BLaER1 (cell line): ENCODE measurements around the gene KNSTRN.

ENCODE experiments used
- H3K27ac ChIP-seq: shearing (Covaris generic); formaldehyde crosslinking; 2 replicates; pipeline ENCODE4 v1.8.1; 2022
- H3K27me3 ChIP-seq: shearing (Covaris generic); formaldehyde crosslinking; 2 replicates; pipeline ENCODE4 v1.8.1; 2022
- H3K36me3 ChIP-seq: shearing (Covaris generic); formaldehyde crosslinking; 2 replicates; pipeline ENCODE4 v1.8.1; 2022
- H3K4me1 ChIP-seq: shearing (Covaris generic); formaldehyde crosslinking; 2 replicates; pipeline ENCODE4 v1.8.1; 2022
- H3K4me2 ChIP-seq: shearing (Covaris generic); formaldehyde crosslinking; 2 replicates; pipeline ENCODE4 v1.8.1; 2022
- H3K4me3 ChIP-seq: shearing (Covaris generic); formaldehyde crosslinking; 2 replicates; pipeline ENCODE4 v1.8.1; 2022
- H3K9ac ChIP-seq: shearing (Covaris generic); formaldehyde crosslinking; 2 replicates; pipeline ENCODE4 v1.8.1; 2022
- H3K9me3 ChIP-seq: shearing (Covaris generic); formaldehyde crosslinking; 2 replicates; pipeline ENCODE4 v1.8.1; 2022
- H4K20me1 ChIP-seq: shearing (Covaris generic); formaldehyde crosslinking; 2 replicates; pipeline ENCODE4 v1.8.1; 2022
- Cebpa-rat ChIP-seq: shearing (Covaris generic); IDR thresholded peaks from 2 replicates; pipeline ENCODE4 v1.8.1; 2022

KNSTRN gene

GRCh38 chr15:40354408-40355171 lies 27.9 kb upstream of the KNSTRN start:
- no peak overlapping the region for H3K27ac ChIP-seq
- no peaks in the 10 kb centered on the region for H3K9me3 ChIP-seq
- no peaks in the 10 kb centered on the region for H3K27me3 ChIP-seq
- H3K9ac ChIP-seq = no peak overlapping the region
- TF ChIP-seq Cebpa-rat = no peak
- H3K36me3 ChIP-seq = no peaks in the 10 kb centered on the region
- peaks cover 33% of the 10 kb centered on the region for H4K20me1 ChIP-seq
- H3K4me2 ChIP-seq = peak overlapping the region; percentile 17; the same call in 1 of the 2 replicates
- H3K4me1 ChIP-seq = peaks cover 39% of the 10 kb centered on the region
- no peak overlapping the region for H3K4me3 ChIP-seq

GRCh38 chr15:40355976-40356585 lies 26.4 kb upstream of the KNSTRN start:
- Histone ChIP-seq H3K9ac (no peak overlapping the region), H3K27me3 (no peaks in the 10 kb centered on the region), H3K9me3 (no peaks in the 10 kb centered on the region), H4K20me1 (peaks cover 48% of the 10 kb centered on the region), H3K36me3 (no peaks in the 10 kb centered on the region), H3K4me3 (no peak overlapping the region), H3K27ac (no peak overlapping the region), H3K4me2 (no peak overlapping the region), H3K4me1 (peaks cover 24% of the 10 kb centered on the region)
- no peak for TF ChIP-seq Cebpa-rat

GRCh38 chr15:40357246-40357645 lies 25.3 kb upstream of the KNSTRN start:
- Histone ChIP-seq H3K36me3 (no peaks in the 10 kb centered on the region), H3K4me1 (peaks cover 22% of the 10 kb centered on the region), H3K27me3 (no peaks in the 10 kb centered on the region), H3K27ac (no peak overlapping the region), H3K9ac (no peak overlapping the region), H3K9me3 (no peaks in the 10 kb centered on the region), H4K20me1 (peaks cover 59% of the 10 kb centered on the region), H3K4me3 (peak overlapping the region; percentile 70; the same call in 1 of the 2 replicates), H3K4me2 (peak overlapping the region; percentile 81)
- no peak for TF ChIP-seq Cebpa-rat

GRCh38 chr15:40357723-40358470 lies 24.6 kb upstream of the KNSTRN start, which contains the start of gene DISP2:
Gene DISP2 (plus strand): TSS chr15:40358219. CDS start chr15:40358322, 103 bp downstream.
- Histone ChIP-seq H3K4me2 (peak within 1 kb of the TSS; percentile 81), H4K20me1 (peaks cover 59% of the 10 kb centered on the region), H3K4me1 (peaks cover 22% of the 10 kb centered on the region), H3K36me3 (no peaks in the 10 kb centered on the region), H3K9ac (peak within 1 kb of the TSS; percentile 5; the same call in 1 of the 2 replicates), H3K27ac (no peak within 1 kb of the TSS), H3K27me3 (no peaks in the 10 kb centered on the region), H3K4me3 (peak within 1 kb of the TSS; percentile 70), H3K9me3 (no peaks in the 10 kb centered on the region)
- TF ChIP-seq Cebpa-rat = no peak

- no peaks in the 10 kb centered on the region for H3K9me3 ChIP-seq
- peaks cover 22% of the 10 kb centered on the region for H3K4me1 ChIP-seq
- no peaks in the 10 kb centered on the region for H3K27me3 ChIP-seq
- TF ChIP-seq Cebpa-rat = no peak
- peak overlapping the region; percentile 81 for H3K4me2 ChIP-seq
- H4K20me1 ChIP-seq = peaks cover 63% of the 10 kb centered on the region
- no peak overlapping the region for H3K27ac ChIP-seq
- H3K36me3 ChIP-seq = no peaks in the 10 kb centered on the region
- peak overlapping the region; percentile 70 for H3K4me3 ChIP-seq
- no peak overlapping the region; the same call in 1 of the 2 replicates for H3K9ac ChIP-seq
These were observed 23.8 kb upstream of the KNSTRN start for GRCh38 chr15:40358471-40359353.

GRCh38 chr15:40360015-40360414 lies 22.5 kb upstream of the KNSTRN start:
- no peak overlapping the region for H3K4me2 ChIP-seq
- TF ChIP-seq Cebpa-rat = no peak
- no peaks in the 10 kb centered on the region for H3K27me3 ChIP-seq
- peaks cover 53% of the 10 kb centered on the region for H4K20me1 ChIP-seq
- H3K9me3 ChIP-seq = no peaks in the 10 kb centered on the region
- H3K36me3 ChIP-seq = no peaks in the 10 kb centered on the region
- H3K27ac ChIP-seq = no peak overlapping the region
- no peak overlapping the region for H3K9ac ChIP-seq
- H3K4me3 ChIP-seq = no peak overlapping the region
- H3K4me1 ChIP-seq = peaks cover 13% of the 10 kb centered on the region

GRCh38 chr15:40361640-40362039 lies 20.9 kb upstream of the KNSTRN start:
- Histone ChIP-seq H4K20me1 (peaks cover 53% of the 10 kb centered on the region), H3K27me3 (no peaks in the 10 kb centered on the region), H3K4me2 (no peak overlapping the region), H3K27ac (no peak overlapping the region), H3K4me1 (peaks cover 18% of the 10 kb centered on the region), H3K4me3 (no peak overlapping the region), H3K36me3 (no peaks in the 10 kb centered on the region), H3K9ac (no peak overlapping the region), H3K9me3 (no peaks in the 10 kb centered on the region)
- TF ChIP-seq Cebpa-rat = no peak

- Histone ChIP-seq H3K4me2 (no peak overlapping the region), H3K27ac (no peak overlapping the region), H3K4me3 (no peak overlapping the region), H3K27me3 (no peaks in the 10 kb centered on the region), H3K9me3 (no peaks in the 10 kb centered on the region), H3K36me3 (no peaks in the 10 kb centered on the region), H3K4me1 (peaks cover 30% of the 10 kb centered on the region), H4K20me1 (peaks cover 41% of the 10 kb centered on the region), H3K9ac (no peak overlapping the region)
- no peak for TF ChIP-seq Cebpa-rat
These were observed 18.9 kb upstream of the KNSTRN start for GRCh38 chr15:40363611-40364010.

GRCh38 chr15:40364251-40364650 lies 18.3 kb upstream of the KNSTRN start:
- Histone ChIP-seq H4K20me1 (peaks cover 34% of the 10 kb centered on the region), H3K9me3 (no peaks in the 10 kb centered on the region), H3K27me3 (no peaks in the 10 kb centered on the region), H3K27ac (no peak overlapping the region), H3K4me3 (no peak overlapping the region), H3K9ac (no peak overlapping the region), H3K4me2 (no peak overlapping the region), H3K4me1 (peaks cover 25% of the 10 kb centered on the region), H3K36me3 (no peaks in the 10 kb centered on the region)
- no peak for TF ChIP-seq Cebpa-rat
